Nucleus accumbens (tissue), 56 donors: ENCODE measurements around the gene NLGN1.
"Not testable (repeated sequence)": the region's sequence is repeated elsewhere in the genome, so short reads cannot be mapped to it uniquely, and the experiment has no call there.

ENCODE experiments used
- DNase-seq, 56 donors: peaks; one replicate each; lab custom pipeline; 2025; lab: John Stamatoyannopoulos, UW

The NLGN1 gene

DNA sequence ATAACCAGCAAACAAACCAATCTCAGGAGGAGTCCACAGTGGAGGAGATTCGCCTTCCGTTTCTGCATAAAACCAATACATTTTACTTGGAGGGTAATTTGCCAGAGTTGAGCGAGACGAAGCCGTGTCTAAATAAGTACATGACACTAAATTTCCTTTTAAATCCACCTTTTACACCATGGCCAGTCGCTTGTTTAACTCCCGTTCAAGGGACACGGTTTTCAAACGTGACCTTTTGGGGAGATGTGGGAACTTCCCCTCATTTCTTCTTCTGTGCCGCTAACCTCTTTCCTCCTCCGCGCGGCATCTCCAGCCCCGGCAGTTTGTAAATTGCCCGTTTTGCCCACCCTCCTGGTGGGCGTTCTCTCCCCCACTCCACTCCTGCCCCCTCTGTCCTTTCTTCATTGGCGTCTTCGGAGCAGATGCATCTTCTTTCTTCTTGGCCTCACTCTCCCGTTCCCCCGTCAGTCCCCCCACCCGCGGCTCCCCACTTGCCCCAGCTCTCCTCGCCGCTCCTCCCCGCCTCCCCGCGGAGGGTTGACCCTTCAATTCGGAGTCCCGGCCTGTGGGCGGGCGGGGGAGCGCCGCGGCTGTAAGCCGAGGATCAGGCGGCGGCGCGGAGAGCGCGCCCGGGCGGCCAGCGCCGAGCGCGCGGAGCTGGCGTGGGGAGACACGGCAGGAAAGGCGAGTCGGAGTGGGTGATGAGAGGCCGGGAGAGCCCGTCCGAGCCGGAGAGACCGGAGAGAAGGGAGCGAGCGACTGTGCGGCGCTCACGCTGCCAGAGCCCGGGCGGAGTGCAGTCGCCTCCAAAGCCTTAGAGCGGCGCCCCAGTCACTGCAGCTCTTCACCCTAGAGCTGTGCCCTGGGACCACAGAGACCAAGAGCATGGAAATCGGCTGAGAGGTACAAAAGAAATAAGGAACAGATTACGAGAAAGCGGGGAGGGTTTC, at the start of gene NLGN1:
Gene NLGN1, plus strand, starts transcription at position 584 of the 950 bp plus-strand sequence.
- peak in 54 of 56 donors; percentile 39 to 86 (median 74) for DNase-seq

DNA sequence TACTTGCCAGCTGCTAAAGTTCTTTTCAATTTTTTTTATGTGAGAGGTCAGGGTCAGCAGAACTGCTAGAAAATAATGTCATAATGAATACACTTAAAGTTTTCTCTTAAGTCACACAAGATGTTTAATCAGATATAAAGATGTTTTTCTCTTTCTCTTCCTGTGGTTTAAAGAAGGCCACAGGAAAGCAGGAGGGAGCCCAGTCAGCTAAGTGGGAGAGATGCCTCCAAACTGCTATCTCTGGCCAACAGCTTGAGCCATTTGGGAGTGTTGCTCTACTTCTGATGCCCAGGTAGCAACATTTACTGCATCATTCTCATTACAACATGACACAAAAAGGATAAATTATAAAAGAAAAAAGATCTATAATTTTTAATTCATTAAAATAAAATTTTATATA, 45.7 kb upstream of the NLGN1 start:
- no peak for DNase-seq

DNA sequence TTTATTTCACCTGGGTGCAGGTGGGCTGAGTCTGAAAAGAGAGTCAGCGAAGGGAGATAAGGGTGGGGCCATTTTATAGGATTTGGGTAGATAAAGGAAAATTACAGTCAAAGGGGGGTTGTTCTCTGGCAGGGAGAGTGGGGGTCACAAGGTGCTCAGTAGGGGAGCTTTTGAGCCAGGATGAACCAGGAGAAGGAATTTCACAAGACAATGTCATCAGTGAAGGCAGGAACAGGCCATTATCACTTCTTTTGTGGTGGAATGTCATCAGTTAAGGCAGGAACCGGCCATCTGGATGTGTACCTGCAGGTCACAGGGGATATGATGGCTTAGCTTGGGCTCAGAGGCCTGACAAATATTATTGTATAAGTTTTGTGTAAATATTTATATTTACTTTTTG, 44.4 kb upstream of the NLGN1 start:
- DNase-seq: not testable (repeated sequence)

DNA sequence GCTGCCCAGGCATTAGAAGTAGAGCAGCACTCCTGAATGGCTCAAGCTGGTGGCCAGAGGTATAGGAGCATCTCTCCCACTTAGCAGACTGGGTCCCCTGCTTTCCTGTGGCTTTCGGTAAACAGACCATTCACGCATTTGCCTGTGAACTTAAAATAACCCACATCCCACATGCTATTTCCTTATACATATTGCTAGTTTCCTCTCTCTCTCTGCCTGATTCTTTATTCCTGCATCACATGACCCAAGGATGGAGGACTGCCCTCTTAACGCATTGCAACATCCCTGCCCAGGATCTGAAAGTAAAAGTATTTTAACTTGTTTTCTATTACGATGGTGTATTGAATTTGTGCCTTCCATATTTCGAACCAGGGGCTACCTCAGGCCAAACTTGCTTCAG, 43.4 kb upstream of the NLGN1 start:
- no peak for DNase-seq

DNA sequence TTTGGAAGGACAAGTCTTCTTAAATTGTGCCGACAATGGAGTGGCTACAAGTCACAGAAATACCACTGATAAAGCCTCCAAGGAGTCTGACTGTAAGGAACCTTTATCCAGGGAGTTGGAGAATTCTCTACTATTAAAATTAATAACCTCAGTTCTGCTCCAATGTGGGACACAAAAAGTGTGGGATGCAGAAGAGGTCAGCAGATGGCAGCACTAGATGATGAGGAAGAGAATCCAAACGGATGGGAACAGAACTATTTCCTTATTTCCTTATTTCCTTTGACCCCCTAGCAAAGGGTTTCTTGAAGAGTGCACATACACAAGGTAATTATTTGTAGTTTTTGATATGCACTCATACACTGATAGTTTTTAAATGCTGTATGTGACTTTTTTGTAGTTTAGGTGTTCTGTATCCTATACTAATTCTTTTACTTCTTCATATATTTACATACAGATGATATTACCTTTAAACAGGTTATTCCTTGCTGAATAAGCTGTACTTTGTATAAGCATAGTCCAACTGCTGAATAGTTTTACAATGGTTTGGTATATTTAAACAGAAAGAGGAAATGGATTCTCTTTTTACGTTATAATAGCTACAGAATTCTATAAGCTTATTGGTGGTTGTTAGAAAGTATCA, 25.6 kb upstream of the NLGN1 start:
- peak in 30 of 56 donors; percentile 1 to 68 (median 8) for DNase-seq

DNA sequence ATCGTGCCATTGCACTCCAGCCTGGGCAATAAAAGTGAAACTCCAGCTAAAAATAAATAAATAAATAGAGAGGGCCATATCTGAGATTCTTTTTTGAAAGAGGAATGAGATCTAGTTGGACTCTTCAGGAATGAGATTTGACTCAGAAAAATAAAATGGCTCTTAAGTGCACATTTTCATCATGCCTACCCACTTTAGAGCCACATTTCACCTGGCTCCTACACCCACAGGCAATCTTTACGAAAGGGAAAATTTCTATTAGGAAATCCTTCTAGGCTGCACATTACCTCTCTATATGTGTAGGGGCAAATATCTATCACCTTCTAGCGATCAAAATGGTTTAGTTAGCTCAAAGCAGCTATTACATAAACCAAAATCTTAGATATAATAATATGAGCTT, 16.9 kb upstream of the NLGN1 start:
- no peak for DNase-seq

DNA sequence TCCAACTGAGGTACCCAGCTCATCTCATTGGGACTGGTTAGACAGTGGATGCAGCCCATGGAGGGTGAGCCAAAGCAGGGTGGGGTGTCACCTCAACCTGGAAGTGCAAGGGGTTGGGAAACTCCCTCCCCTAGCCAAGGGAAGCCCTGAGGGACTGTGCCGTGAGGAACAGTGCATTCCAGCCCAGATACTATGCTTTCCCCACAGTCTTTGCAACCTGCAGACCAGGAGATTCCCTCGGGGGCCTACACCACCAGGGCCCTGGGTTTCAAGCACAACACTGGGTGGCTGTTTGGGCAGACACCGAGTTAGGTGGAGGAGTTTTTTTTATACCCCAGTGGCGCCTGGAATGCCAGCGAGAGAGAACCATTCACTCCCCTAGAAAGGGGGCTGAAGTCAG, 15.6 kb upstream of the NLGN1 start:
- DNase-seq: not testable (repeated sequence)

DNA sequence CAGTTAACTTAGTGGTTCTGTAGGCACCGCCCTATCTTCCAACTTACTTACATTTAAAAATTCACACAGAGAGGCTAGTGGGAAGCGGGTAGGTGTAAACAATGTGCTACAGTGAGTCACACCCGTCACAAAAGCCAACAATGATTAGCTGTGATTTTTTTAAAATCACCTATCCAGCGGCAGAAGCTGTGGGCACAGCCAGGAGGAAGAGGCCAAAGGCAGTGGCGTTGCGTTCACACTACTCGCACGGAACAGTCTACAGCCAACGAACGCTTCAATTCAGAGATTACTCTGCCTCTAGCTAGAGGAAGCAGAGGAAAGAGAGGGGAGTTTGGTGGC, 2.5 kb upstream of the NLGN1 start:
- DNase-seq: peak in 5 of 56 donors; percentile 51 to 85 (median 58)

DNA sequence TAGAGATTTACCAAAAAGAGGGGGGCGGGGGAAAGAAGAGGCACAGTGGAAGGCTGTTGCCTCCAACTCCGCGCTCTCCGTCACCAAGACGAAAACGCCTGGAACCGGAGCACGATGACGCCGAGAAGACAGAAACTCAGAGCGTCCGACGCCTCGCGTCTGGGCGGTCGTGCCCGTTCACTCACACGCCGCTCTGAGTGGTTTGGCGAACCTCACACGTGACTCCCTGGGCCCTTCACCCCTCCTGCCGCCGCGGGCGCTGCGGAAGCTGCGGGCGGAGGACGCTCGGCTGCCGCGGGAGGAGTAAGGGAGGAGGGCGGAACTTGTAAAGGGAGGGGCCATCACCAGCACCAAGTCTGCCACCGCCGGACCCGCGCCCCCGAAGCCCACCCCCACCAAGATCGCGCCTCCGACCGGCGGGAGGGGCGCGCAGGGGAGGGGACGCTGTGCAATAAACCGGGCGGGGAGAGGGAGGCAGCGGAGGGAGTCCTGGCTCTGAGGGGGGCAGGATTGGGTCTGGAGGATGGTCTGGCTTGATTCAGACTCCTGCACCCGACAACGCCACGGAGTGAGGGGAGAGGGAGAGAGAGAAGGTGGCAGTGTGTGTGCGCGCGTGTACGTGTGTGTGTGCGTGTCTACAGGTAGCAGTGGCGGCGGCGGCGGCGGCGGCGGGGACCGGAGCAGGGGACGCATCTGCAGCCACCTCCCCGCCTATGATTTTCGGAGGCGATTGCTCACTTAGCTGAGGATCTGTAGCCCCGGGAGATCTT, 1.9 kb upstream of the NLGN1 start:
- peak in 55 of 56 donors; percentile 45 to 93 (median 84) for DNase-seq

DNA sequence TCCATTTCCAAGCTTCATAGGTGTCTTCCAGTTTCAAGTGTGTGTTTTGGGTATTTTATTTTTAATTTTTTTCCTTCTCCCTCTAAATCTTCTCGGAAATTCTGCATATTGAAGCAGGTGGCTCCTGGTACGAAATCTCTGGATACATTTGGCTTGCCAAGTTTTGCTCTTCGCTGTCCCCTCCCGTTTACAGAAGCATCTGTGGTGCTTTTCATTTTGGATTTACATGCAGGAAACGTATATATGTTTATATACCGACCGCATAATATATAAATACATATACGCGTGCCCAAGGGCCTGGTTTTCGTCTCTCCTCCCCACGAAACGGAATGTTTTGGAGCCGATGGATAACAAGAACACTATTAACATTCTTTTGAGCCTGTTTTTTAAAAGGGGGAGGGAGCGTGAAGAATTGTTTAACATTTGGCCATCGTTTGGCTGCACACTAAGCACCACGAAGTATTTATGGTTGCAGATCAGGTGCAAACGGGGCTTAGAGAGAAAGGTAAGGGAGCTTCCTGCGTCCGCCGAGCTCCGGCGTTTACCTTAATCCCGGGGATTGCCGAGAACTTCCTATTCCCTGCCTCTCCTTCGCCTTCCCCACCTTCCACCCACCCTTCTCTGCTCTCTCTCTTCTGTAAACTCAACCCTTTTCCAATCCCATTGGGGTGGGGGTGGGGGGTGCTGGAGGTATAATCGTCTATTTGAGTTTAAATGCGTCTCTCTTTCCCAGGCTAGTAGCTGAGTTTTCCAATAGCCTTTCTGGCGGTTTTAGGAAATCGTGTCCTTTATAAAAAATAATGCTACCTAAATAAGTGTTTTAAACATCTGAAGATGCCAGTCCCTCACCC, 1.1 kb upstream of the NLGN1 start:
- DNase-seq: peak in 37 of 56 donors; percentile 3 to 62 (median 27)

DNA sequence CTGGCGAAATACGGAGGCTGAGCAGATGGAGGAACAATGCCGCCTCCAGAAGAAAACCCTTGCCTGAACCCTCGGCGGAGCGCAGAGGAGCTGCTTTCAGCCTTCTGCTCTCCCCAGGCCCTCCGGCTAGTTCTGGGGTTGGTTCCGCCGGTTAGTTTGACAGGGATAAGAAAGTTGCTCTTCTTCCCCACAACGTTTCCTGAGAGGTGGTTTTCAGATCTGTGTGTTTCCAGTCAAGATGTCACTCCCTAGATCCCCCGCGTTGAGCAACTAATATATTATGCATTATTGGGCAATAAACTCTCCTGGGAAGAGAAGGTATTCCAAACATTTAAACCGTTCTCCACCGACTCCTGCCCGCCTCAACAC, 551 bp downstream of the NLGN1 start:
- DNase-seq: peak in 10 of 56 donors; percentile 34 to 76 (median 70)

DNA sequence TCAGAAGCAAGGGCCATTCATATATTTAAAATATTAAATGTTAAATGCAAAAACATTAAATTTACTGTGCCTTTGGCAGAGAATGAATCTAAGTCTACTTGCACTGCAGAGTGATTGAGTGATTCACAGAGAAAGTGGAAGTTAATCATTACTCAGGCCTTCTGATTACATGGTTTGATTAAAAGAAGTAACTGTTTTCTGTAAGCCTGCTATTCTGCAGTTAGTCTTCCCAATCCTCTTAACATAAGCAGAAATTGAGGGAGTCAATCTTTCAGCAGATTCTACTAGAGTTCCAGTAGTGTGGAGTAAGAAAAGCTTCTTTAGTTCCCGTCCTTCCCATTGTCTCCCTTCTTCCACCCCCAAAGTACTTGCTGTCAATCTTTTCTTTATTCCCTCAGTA, 1.5 kb downstream of the NLGN1 start:
- no peak for DNase-seq

DNA sequence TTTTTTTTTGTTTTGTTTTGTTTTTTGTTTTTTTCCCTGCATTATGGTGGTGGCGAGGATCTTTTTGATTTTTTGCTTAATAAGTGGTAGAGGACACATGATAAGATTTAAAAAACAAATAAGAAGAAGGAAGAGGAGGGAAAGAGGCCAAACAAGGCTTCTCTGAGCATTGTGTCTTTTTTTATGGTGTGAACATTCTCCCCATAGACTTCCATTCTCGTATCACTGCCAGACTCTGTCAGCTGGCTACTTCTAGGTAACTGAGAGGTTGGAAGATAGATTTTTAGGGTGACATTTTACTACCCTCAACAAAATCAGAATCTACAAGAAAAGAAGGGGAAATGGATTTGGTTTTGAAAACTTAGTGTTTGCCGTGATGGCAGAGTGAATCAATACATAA, 3.8 kb downstream of the NLGN1 start:
- no peak for DNase-seq

DNA sequence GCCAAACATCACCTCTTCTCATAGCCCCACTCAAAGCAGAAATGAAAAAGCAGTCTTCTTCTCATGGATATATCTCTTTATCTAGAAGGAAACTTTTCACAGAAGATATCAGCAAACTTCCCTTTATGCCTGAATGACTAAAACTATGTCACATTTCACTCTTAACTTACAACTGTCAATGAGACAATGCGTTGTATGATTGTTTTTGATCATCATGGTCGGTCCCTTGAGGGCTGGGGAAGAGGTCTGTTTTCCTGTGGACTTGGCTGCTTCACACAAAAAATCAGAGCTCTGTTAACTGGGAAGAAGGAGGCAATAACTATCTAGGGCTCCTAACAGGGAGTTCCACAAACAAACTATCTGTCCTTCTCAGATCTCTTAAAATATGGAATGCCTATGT, 5.1 kb downstream of the NLGN1 start:
- no peak for DNase-seq

DNA sequence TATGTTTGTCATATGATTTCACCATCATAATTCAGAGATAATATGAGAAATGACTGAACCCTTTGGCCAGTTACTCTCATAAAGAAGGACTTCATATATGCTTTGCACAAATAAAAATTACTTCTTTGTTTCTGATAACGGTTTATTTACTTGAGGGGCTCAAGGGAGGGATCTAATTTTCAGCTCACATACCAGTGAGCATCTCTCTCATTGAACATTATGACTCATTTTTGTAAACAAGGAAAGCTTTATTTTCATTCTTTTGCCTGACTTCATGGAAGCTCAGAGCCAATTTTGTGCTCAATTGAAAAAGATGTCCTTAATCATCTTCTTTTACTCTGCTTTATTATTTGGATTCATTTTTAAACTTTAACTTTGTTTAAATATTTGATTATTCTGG, 5.8 kb downstream of the NLGN1 start:
- no peak for DNase-seq

DNA sequence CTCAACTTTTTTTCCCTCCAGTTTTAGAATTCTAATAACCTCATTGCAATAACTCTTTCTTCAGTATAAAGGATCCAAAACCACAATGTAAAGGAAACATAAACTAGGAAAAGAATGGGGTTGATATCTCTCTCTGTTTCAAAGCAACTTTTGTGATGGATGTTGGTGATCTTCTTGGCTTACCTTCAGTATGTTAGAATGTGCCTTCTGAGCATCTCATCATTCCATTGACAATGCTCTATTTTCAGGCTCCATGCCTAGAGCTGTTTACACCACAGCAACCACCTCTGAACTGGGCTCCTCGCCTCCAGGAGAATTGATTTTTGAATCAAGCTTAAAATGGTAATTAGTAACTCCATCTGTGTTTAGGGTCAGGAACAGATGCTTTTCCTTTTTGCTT, 6.6 kb downstream of the NLGN1 start:
- no peak for DNase-seq

DNA sequence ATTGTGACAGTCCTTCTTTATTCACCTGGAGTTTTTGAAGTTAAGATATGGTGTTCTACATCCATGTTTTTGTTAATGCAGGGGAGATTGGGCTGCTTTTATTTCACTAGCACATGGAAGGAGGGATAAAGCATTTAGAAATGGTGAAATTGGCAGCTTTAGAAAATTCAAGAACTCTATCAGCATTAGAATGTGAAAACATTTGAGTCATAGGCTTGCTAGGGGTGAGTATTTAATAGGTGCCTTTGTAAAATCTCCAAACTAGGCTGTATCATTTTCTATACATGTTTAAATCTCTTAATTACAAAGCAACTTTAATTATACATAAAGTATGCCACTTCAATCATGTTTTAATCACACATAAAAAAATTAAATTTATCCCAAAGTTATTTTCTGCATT, 12.9 kb downstream of the NLGN1 start:
- DNase-seq: no peak

DNA sequence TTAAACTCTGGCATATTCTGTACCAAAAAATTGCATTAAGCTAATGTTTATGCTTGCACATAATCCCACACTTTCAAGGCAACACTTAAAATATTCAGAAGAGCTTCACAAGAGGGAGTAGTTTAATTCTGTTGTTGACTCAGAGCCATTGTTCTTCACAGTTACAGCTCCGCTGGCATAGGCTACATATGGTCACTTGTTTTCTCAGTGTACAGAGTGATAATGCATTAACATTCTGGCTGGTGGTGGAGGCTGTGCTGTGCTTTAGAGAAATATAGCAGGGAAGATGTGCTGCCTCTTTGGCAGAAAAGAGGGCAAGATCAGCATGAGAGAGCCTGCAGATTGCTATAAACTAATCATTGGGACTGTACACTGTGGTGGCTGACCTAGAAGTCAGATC, 13.3 kb downstream of the NLGN1 start:
- peak in 17 of 56 donors; percentile 2 to 57 (median 23) for DNase-seq

DNA sequence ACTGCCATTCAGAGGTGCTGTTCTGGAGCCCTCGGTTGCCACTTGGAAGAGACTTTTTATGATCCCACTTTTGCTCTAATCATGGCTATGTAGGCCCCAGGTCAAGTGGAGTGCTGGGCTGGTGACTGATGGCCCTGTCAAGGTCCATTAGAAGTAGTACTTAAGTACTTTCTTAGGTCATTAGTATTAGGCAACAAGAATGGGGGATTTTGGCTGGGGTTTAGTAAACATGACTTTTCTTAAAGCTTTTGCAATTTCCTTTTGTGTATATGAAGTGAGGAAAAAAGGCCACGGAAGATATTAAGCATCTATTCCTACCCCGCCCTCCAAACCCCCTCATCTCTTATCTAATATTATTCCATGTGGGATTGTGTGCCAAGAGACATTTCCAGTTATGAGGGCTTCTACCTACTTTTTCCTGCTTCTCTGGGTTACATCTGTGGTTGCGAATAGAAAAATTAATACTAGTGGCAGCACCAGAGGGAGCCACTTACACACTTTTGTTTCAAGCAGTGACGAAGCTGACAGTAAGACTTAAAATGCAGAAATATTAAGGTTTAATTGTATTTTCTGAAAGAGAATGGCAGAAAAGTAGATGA, 13.9 kb downstream of the NLGN1 start:
- peak in 33 of 56 donors; percentile 0 to 68 (median 22) for DNase-seq

DNA sequence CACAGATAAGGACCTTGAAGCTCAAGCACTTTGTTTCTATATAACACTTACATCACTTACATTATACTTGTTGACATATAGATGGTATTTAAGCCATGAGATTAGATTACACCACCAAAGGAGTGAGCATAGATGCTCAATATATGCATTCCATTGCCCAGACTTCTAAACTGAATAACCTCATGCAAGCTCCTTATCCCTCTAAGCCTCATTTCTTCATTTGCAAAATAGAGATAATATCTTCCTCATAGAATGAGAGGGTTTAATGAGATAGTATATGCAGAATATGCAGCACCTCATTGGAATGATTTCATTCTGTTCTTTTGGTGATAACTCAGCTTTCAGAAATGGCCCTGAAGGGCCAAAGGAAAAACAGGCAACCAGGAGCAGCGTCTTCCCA, 18.5 kb downstream of the NLGN1 start:
- DNase-seq: no peak
